Measurements from ENCODE around the gene DCUN1D5.

- TF ChIP-seq FOXK2 (IDR thresholded peaks at IDR 0.05) (no peak), SETDB1 (CRISPR knock-in tag; IDR thresholded peaks at IDR 0.05; ENCODE audit: borderline replicate concordance) (no peak), POLR2A (IDR thresholded peaks at IDR 0.05; ENCODE audit: insufficient read depth in 1 of 2, low read depth in 2 of 2, low read length in 2 of 2) (no peak)
Observed at GRCh38 chr11:103029401-103029800, 62.6 kb downstream of the DCUN1D5 start.
